ENCODE measurements around the gene FAIM. TPM values are rescaled to one million over a fixed set of nuclear protein-coding genes. Genes with fewer than 3 reads are reported as not detected.
"Not testable (repeated sequence)": the region's sequence is repeated elsewhere in the genome, so short reads cannot be mapped to it uniquely, and the experiment has no call there.

Gene FAIM
- total and polyA plus RNA-seq, 2 experiments from 2014 or later: 8.3 to 12.6 TPM

GRCh38 chr3:138569090-138569489, 39.5 kb upstream of the FAIM start:
- no peak for TF ChIP-seq CTCF (IDR thresholded peaks at IDR 0.05; ENCODE audit: low read depth, low read length)
- H3K4me1 ChIP-seq (ENCODE audit: low read depth): no peaks in the 10 kb centered on the region
- H3K27me3 ChIP-seq: no peaks in the 10 kb centered on the region
- no peak for DNase-seq (ENCODE audit: low read depth in 1 of 2, low spot score in 1 of 2)
- H3K27ac ChIP-seq: no peak overlapping the region
- no peaks in the 10 kb centered on the region for H3K9me3 ChIP-seq (ENCODE audit: low read depth)
- no peak overlapping the region for H3K4me3 ChIP-seq
- H3K36me3 ChIP-seq: no peaks in the 10 kb centered on the region

- not testable (repeated sequence) for H3K36me3 ChIP-seq; H3K27ac ChIP-seq; H3K9me3 ChIP-seq (ENCODE audit: low read depth); H3K4me3 ChIP-seq; H3K27me3 ChIP-seq; H3K4me1 ChIP-seq (ENCODE audit: low read depth); DNase-seq (ENCODE audit: low read depth in 1 of 2, low spot score in 1 of 2)
Observed at GRCh38 chr3:138569624-138570023, 38.9 kb upstream of the FAIM start.

DNA sequence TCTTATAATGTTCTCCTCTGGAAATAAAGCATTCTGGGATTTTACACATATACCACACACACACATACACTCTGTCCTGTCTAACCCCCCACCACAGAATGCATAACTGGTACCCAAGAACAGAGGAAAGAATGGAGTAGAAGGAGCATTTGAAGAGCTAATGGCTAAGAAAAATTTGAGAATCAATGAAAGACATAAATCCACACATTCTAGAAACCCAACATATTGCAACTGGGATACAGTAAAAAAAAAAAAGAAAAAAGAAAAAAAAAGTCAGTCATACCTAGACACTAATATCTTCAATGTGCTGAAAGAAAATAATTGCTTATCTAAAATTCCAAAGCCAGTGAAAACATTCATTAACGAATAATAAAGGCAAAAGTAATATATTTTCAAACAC, 35.4 kb upstream of the FAIM start:
- Histone ChIP-seq H3K4me1 (ENCODE audit: low read depth) (no peaks in the 10 kb centered on the region), H3K9me3 (ENCODE audit: low read depth) (no peaks in the 10 kb centered on the region), H3K4me3 (no peak overlapping the region), H3K27ac (no peak overlapping the region), H3K27me3 (no peaks in the 10 kb centered on the region), H3K36me3 (no peaks in the 10 kb centered on the region)
- DNase-seq (ENCODE audit: low read depth in 1 of 2, low spot score in 1 of 2): no peak
- TF ChIP-seq CTCF (IDR thresholded peaks at IDR 0.05; ENCODE audit: low read depth, low read length): no peak

DNA sequence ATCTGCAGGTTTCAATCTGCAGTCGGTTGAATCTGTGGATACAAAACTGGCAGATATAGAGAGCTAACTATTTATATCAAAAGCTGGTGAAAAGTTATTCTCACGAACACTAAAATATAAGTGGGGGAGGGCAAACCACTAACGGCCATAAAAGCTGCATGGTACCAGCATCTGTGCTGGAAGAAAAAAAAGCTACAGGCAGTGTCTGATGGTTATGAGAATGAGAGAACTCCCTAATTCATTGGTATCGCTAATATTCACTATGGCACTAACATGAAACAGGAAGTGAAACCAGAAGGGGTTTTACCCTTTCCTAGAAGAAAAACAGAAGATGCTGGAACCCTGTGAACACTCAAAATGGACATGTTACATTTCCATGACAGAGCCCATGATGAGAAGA, 30.4 kb upstream of the FAIM start:
- DNase-seq (ENCODE audit: low read depth in 1 of 2, low spot score in 1 of 2): no peak
- no peaks in the 10 kb centered on the region for H3K9me3 ChIP-seq (ENCODE audit: low read depth)

GRCh38 chr3:138578961-138579574, 29.5 kb upstream of the FAIM start:
- Histone ChIP-seq H3K9me3 (ENCODE audit: low read depth) (no peaks in the 10 kb centered on the region), H3K4me3 (no peak overlapping the region)
- DNase-seq (ENCODE audit: low read depth in 1 of 2, low spot score in 1 of 2): no peak

More for the DNA sequence above, 30.4 kb upstream of the FAIM start:
- Histone ChIP-seq H3K27ac (no peak overlapping the region), H3K36me3 (no peaks in the 10 kb centered on the region), H3K4me1 (ENCODE audit: low read depth) (peaks cover 5% of the 10 kb centered on the region), H3K4me3 (no peak overlapping the region), H3K27me3 (no peaks in the 10 kb centered on the region)
- TF ChIP-seq CTCF (IDR thresholded peaks at IDR 0.05; ENCODE audit: low read depth, low read length): no peak

More at GRCh38 chr3:138578961-138579574, 29.5 kb upstream of the FAIM start:
- no peak for TF ChIP-seq CTCF (IDR thresholded peaks at IDR 0.05; ENCODE audit: low read depth, low read length)
- Histone ChIP-seq H3K27me3 (no peaks in the 10 kb centered on the region), H3K27ac (no peak overlapping the region), H3K4me1 (ENCODE audit: low read depth) (peaks cover 5% of the 10 kb centered on the region), H3K36me3 (no peaks in the 10 kb centered on the region)
